GM12878 (cell line): Measurements from ENCODE around the gene KCTD16. TPM values are rescaled to one million over a fixed set of nuclear protein-coding genes. Genes with fewer than 3 reads are reported as not detected.

Experiments used
- ATAC-seq: fragments of 200-7000 bp; cut with Tn5 transposase; 3 replicates; pipeline ENCODE4 v1.9.1; 2020; ENCODE audit warnings: mild to moderate bottlenecking, moderate library complexity
- BruUV-seq: library from RNA; stranded (reverse); fragments of 400-500 nt; replicated peaks from 2 replicates; lab custom pipeline; 2021; lab: Mats Ljungman, UMichigan
- CTCF ChIA-PET: fragments of 300-600 bp; sonication (Branson Sonifier 250); formaldehyde crosslinking; extraction: SDS; loops from one replicate; lab custom pipeline; 2021; ENCODE audit warnings: inconsistent platforms; lab: Yijun Ruan, JAX
- POLR2A ChIA-PET: fragments of 350-600 bp; formaldehyde crosslinking; extraction: SDS; loops from one replicate; lab custom pipeline; 2021; ENCODE audit warnings: inconsistent platforms; lab: Charles Lee
- RAD21 ChIA-PET: fragments of 300-600 bp; sonication (Branson Sonifier 250); formaldehyde crosslinking; loops from one replicate; lab custom pipeline; 2023; ENCODE audit warnings: antibody characterized with exemption; ENCODE audit not compliant: unreplicated experiment; lab: Charles Lee
- SMC1A ChIA-PET: fragments of 300-600 bp; sonication (Branson Sonifier 250); formaldehyde crosslinking; loops from one replicate; lab custom pipeline; 2023; ENCODE audit not compliant: unreplicated experiment, uncharacterized antibody; lab: Charles Lee
- DNase-seq: peaks from one replicate; pipeline ENCODE4 v3.0.0-alpha.2; 2011; ENCODE audit warnings: low read depth, low spot score
- FAIRE-seq: peaks from 3 replicates; lab custom pipeline; 2011; peaks lifted over from hg19 to GRCh38; lab: Jason Lieb, UNC
- H2AFZ ChIP-seq: 2 replicates; pipeline ENCODE4 v1.6.0; 2011; ENCODE audit warnings: low read depth, low read length, control low read depth; ENCODE audit not compliant: control insufficient read depth
- H3K27ac ChIP-seq: 2 replicates; pipeline ENCODE4 v1.5.1; 2011; ENCODE audit warnings: control low read depth; ENCODE audit not compliant: control insufficient read depth, insufficient read depth
- H3K27me3 ChIP-seq, 2 experiments: replicated peaks in 1 of 2; 2 replicates each; pipeline versions ENCODE4 v1.6.0 to v1.6.1; 2011; ENCODE audit warnings: low read length in 1 of 2; ENCODE audit not compliant: control insufficient read depth in 2 of 2, insufficient read depth in 2 of 2
- H3K36me3 ChIP-seq, 2 experiments: 2 replicates each; pipeline ENCODE4 v1.5.1; 2011; ENCODE audit warnings: low read length in 1 of 2; ENCODE audit not compliant: control insufficient read depth in 2 of 2, insufficient read depth in 2 of 2
- H3K4me1 ChIP-seq: 2 replicates; pipeline ENCODE4 v1.6.1; 2011; ENCODE audit warnings: mild to moderate bottlenecking, low read length, moderate library complexity, mixed read lengths; ENCODE audit not compliant: control insufficient read depth, insufficient read depth
- H3K4me2 ChIP-seq: 2 replicates; pipeline ENCODE4 v1.6.0; 2011; ENCODE audit warnings: control low read depth; ENCODE audit not compliant: control insufficient read depth, insufficient read depth
- H3K4me3 ChIP-seq: fragments of 200-600 bp; sonication (generic); 2 replicates; pipeline ENCODE4 v1.5.1; 2016
- H3K79me2 ChIP-seq: 2 replicates; pipeline ENCODE4 v1.6.0; 2011; ENCODE audit warnings: low read length; ENCODE audit not compliant: control insufficient read depth, insufficient read depth
- H3K9ac ChIP-seq: 2 replicates; pipeline ENCODE4 v1.8.0; 2011; ENCODE audit warnings: low read length, control low read depth, mixed read lengths; ENCODE audit not compliant: control insufficient read depth, insufficient read depth
- H3K9me3 ChIP-seq: replicated peaks from 3 replicates; pipeline ENCODE4 v1.5.1; 2011; ENCODE audit warnings: mild to moderate bottlenecking, low read length; ENCODE audit not compliant: control insufficient read depth, insufficient read depth
- H4K20me1 ChIP-seq: 2 replicates; pipeline ENCODE4 v1.6.0; 2011; ENCODE audit not compliant: control insufficient read depth, insufficient read depth
- BHLHE40 ChIP-seq, 2 experiments: fragments of 450-650 bp in 1 of 2; IDR thresholded peaks; 2 replicates each; pipeline ENCODE4 v1.6.1; 2011 to 2017; ENCODE audit warnings: low read depth in 2 of 2, borderline replicate concordance in 1 of 2, improper control_type of control experiment in 1 of 2, low read length in 1 of 2, mild to moderate bottlenecking in 1 of 2
- CBX3 ChIP-seq: fragments of 200-600 bp; sonication (generic); IDR thresholded peaks from 2 replicates; pipeline ENCODE4 v1.6.1; 2016; ENCODE audit warnings: low read depth, borderline replicate concordance
- FOXM1 ChIP-seq: IDR thresholded peaks from 2 replicates; pipeline ENCODE4 v1.6.1; 2012; ENCODE audit warnings: low read depth, mild to moderate bottlenecking, inconsistent platforms, low read length, moderate library complexity
- NFIC ChIP-seq: IDR thresholded peaks from 2 replicates; pipeline ENCODE4 v1.6.1; 2012; ENCODE audit warnings: low read depth, mild to moderate bottlenecking, inconsistent platforms, low read length, moderate library complexity
- RAD21 ChIP-seq: IDR thresholded peaks from 2 replicates; pipeline ENCODE4 v1.6.1; 2011; ENCODE audit warnings: mild to moderate bottlenecking, low read depth, low read length, moderate library complexity; ENCODE audit not compliant: insufficient read depth
- SIN3A ChIP-seq: IDR thresholded peaks from 2 replicates; pipeline ENCODE4 v1.6.1; 2012; ENCODE audit warnings: low read depth, low read length, improper control_type of control experiment
- USF1 ChIP-seq: IDR thresholded peaks from 2 replicates; pipeline ENCODE4 v1.6.1; 2011; ENCODE audit warnings: borderline replicate concordance, low read depth, mild to moderate bottlenecking, moderate library complexity, mixed read lengths, low read length; ENCODE audit not compliant: insufficient read depth; ENCODE audit errors: extremely low read length
- USF2 ChIP-seq: IDR thresholded peaks from 2 replicates; pipeline ENCODE4 v1.6.1; 2011; ENCODE audit warnings: low read depth, low read length, improper control_type of control experiment, borderline replicate concordance
- WRNIP1 ChIP-seq: IDR thresholded peaks from 2 replicates; pipeline ENCODE4 v1.6.1; 2011; ENCODE audit warnings: low read depth, low read length, improper control_type of control experiment, borderline replicate concordance
- WGBS: methylation state at CpG from one replicate; pipeline ENCODE4 v1.1.6; 2016; ENCODE audit warnings: low lambda C conversion rate; ENCODE audit not compliant: insufficient replicate concordance, insufficient coverage; ENCODE audit errors: missing lambda C conversion rate; 5-methylcytosine and 5-hydroxymethylcytosine counted together
- in situ Hi-C: fragments of 300-500 bp; cut with MboI; formaldehyde crosslinking; loops from 9 replicates; pipeline ENCODE4 v1.14.3; 2018; ENCODE audit warnings: mixed read lengths
- intact Hi-C: fragments of 100-400 bp; cut with micrococcal nuclease; formaldehyde crosslinking; loops from one replicate; pipeline ENCODE4 v1.14.2; 2022; ENCODE audit not compliant: unreplicated experiment
- polyA plus RNA-seq, 11 experiments: library from polyadenylated mRNA; depleted of rRNA in 4 of 11; unstranded in 6 of 11; stranded (reverse) in 5 of 11; fragments of >200 nt; fragmentation: Nextera tagmentation in 4 of 11; fragmentation: Illumina TruSeq in 1 of 11; extraction: Ambion mirVana in 4 of 11; extraction: Trizol in 1 of 11; gene quantifications; 1 replicate in 1 of 11; 2 replicates in 10 of 11; pipeline versions ENCODE4 v1.2.1 to v1.2.3, GENCODE V29; 2011 to 2016; ENCODE audit warnings: inconsistent platforms in 2 of 11, missing spikeins in 2 of 11, low read depth in 1 of 11
- total RNA-seq, 4 experiments: library from RNA; depleted of rRNA in 3 of 4; stranded (reverse); fragments of >200 nt in 3 of 4; fragmentation: Illumina TruSeq in 1 of 4; extraction: Trizol in 1 of 4; gene quantifications; 2 replicates each; pipeline versions ENCODE4 v1.2.1 to v1.2.3, GENCODE V29; 2013 to 2021

KCTD16 gene
- total and polyA plus RNA-seq, 10 of the 15 experiments (the other 5 are each of a cell fraction or from before 2014, with no cell fraction given), result 0.03 to 0.10 (median 0.06) TPM; not detected in 3

GRCh38 chr5:144395704-144396103, 225.0 kb downstream of the KCTD16 start:
- H3K9me3 ChIP-seq, result no peaks in the 10 kb centered on the region
- ChIA-PET RAD21 (no interaction called here), CTCF (no interaction called here), POLR2A (no interaction called here), SMC1A (no interaction called here)
- H3K4me1 ChIP-seq, result no peaks in the 10 kb centered on the region
- DNase-seq, result no peak
- H3K27ac ChIP-seq, result no peak overlapping the region
- FAIRE-seq, result no peak
- no peak overlapping the region for H3K9ac ChIP-seq
- BruUV-seq, result no TSS peak
- no peaks in the 10 kb centered on the region for H3K27me3 ChIP-seq
- intact Hi-C loops, result no loop called here
- H4K20me1 ChIP-seq, result no peaks in the 10 kb centered on the region
- in situ Hi-C loops, result no loop called here
- ATAC-seq, result peak; percentile 32; the same call in 1 of the 3 replicates
- 0% methylated on average over 1 of the region's 1 CpG for WGBS
- no peak overlapping the region for H2AFZ ChIP-seq
- no peak overlapping the region for H3K4me3 ChIP-seq
- no peak overlapping the region for H3K4me2 ChIP-seq
- no peaks in the 10 kb centered on the region for H3K79me2 ChIP-seq
- TF ChIP-seq NFIC, result no peak
- no peak for TF ChIP-seq FOXM1
- no peaks in the 10 kb centered on the region for H3K36me3 ChIP-seq

GRCh38 chr5:144403058-144403457, 232.4 kb downstream of the KCTD16 start:
- Histone ChIP-seq H4K20me1 (no peaks in the 10 kb centered on the region), H3K4me3 (no peak overlapping the region), H3K27me3 (no peaks in the 10 kb centered on the region), H3K4me1 (no peaks in the 10 kb centered on the region), H3K9ac (no peak overlapping the region), H3K36me3 (no peaks in the 10 kb centered on the region), H3K79me2 (no peaks in the 10 kb centered on the region), H3K4me2 (no peak overlapping the region), H3K9me3 (no peaks in the 10 kb centered on the region), H2AFZ (no peak overlapping the region)
- DNase-seq (no peak), FAIRE-seq (no peak), ATAC-seq (no peak)
- BruUV-seq, result no TSS peak
- intact Hi-C loops, result no loop called here
- WGBS, result 82% methylated on average over 2 of the region's 2 CpGs
- ChIA-PET SMC1A (interaction anchor here (1.5 kb wide), 1 partner anchor 10 kb away, joined by 5 read pairs; no protein-coding TSS in a partner anchor), CTCF (no interaction called here), POLR2A (no interaction called here)
- in situ Hi-C loops, result no loop called here
- TF ChIP-seq BHLHE40 (IDR thresholded peaks at IDR 0.05; ENCODE audit: borderline replicate concordance in 1 of 2, low read depth in 2 of 2, low read length in 1 of 2), result no peak
- TF ChIP-seq SIN3A, result no peak
- no peak for TF ChIP-seq FOXM1
- TF ChIP-seq WRNIP1, result no peak
- TF ChIP-seq USF1, result no peak
- TF ChIP-seq CBX3, result no peak
- no peak for TF ChIP-seq RAD21
- no peak for TF ChIP-seq USF2
- TF ChIP-seq, all 136 proteins: peak for 0
- RAD21 ChIA-PET, result no interaction called here
- no peak overlapping the region for H3K27ac ChIP-seq
